ENCODE data around the gene KIF16B.
"Not testable (repeated sequence)": the region's sequence is repeated elsewhere in the genome, so short reads cannot be mapped to it uniquely, and the experiment has no call there.

The KIF16B gene

GRCh38 chr20:16520154-16520553 lies 53.1 kb downstream of the KIF16B start:
- no peak for DNase-seq

- not testable (repeated sequence) for DNase-seq
Observed at GRCh38 chr20:16519673-16520072, 53.6 kb downstream of the KIF16B start.

- DNase-seq = no peak
Observed at GRCh38 chr20:16518784-16519084, 54.5 kb downstream of the KIF16B start.

GRCh38 chr20:16517946-16518783 lies 55.1 kb downstream of the KIF16B start:
- no peak for DNase-seq

- no peak for DNase-seq
Observed at GRCh38 chr20:16516794-16517193, 56.5 kb downstream of the KIF16B start.

- no peak for DNase-seq
Observed at GRCh38 chr20:16515046-16515445, 58.2 kb downstream of the KIF16B start.

GRCh38 chr20:16514140-16514539 lies 59.1 kb downstream of the KIF16B start:
- DNase-seq = no peak

GRCh38 chr20:16505894-16506293 lies 67.4 kb downstream of the KIF16B start:
- no peak for DNase-seq

- DNase-seq = no peak
Observed at GRCh38 chr20:16501301-16501700, 71.9 kb downstream of the KIF16B start.

GRCh38 chr20:16500197-16500596 lies 73.1 kb downstream of the KIF16B start:
- no peak for DNase-seq

GRCh38 chr20:16498526-16499253 lies 74.6 kb downstream of the KIF16B start:
- DNase-seq = no peak

- DNase-seq = no peak
Observed at GRCh38 chr20:16497896-16498295, 75.4 kb downstream of the KIF16B start.

GRCh38 chr20:16493486-16493885 lies 79.8 kb downstream of the KIF16B start:
- no peak for DNase-seq

GRCh38 chr20:16491294-16491905 lies 81.8 kb downstream of the KIF16B start:
- no peak for DNase-seq

GRCh38 chr20:16490696-16491095 lies 82.6 kb downstream of the KIF16B start:
- DNase-seq = no peak

- no peak for DNase-seq
Observed at GRCh38 chr20:16488616-16489015, 84.6 kb downstream of the KIF16B start.

GRCh38 chr20:16488086-16488485 lies 85.2 kb downstream of the KIF16B start:
- no peak for DNase-seq

GRCh38 chr20:16486532-16486931 lies 86.7 kb downstream of the KIF16B start:
- DNase-seq = no peak

- DNase-seq = no peak
Observed at GRCh38 chr20:16485401-16485800, 87.8 kb downstream of the KIF16B start.

- DNase-seq = no peak
Observed at GRCh38 chr20:16483024-16483423, 90.2 kb downstream of the KIF16B start.

GRCh38 chr20:16481977-16482376 lies 91.3 kb downstream of the KIF16B start:
- DNase-seq = no peak

- DNase-seq = no peak
Observed at GRCh38 chr20:16479666-16480065, 93.6 kb downstream of the KIF16B start.

- DNase-seq = no peak
Observed at GRCh38 chr20:16477632-16478031, 95.6 kb downstream of the KIF16B start.

GRCh38 chr20:16476032-16476431 lies 97.2 kb downstream of the KIF16B start:
- DNase-seq = no peak
